Testis (tissue), 3 donors: ENCODE data around the gene PALM. TPM values are rescaled to one million over a fixed set of nuclear protein-coding genes. Genes with fewer than 3 reads are reported as not detected.

Experiments used
- DNase-seq: peaks from one replicate; pipeline ENCODE4 v3.0.0-alpha.2; 2019
- H3K27ac ChIP-seq, 2 donors: fragments of 200-600 bp; sonication (generic); one replicate each; pipeline ENCODE4 v1.5.1; 2019
- H3K27me3 ChIP-seq: fragments of 200-600 bp; sonication (generic); one replicate; pipeline ENCODE4 v1.5.1; 2019
- H3K36me3 ChIP-seq: fragments of 200-600 bp; sonication (generic); one replicate; pipeline ENCODE4 v1.5.1; 2017; ENCODE audit warnings: low read depth; ENCODE audit errors: missing control alignments
- H3K4me1 ChIP-seq: fragments of 200-600 bp; sonication (generic); one replicate; pipeline ENCODE4 v1.5.1; 2019
- H3K4me3 ChIP-seq, 2 donors: fragments of 200-600 bp; sonication (generic); one replicate each; pipeline ENCODE4 v1.5.1; 2017 to 2019
- H3K9me3 ChIP-seq: fragments of 200-600 bp; sonication (generic); one replicate; pipeline ENCODE4 v1.5.1; 2017
- CTCF ChIP-seq, 3 experiments: fragments of 450-650 bp in 2 of 3; fragments of 200-600 bp in 1 of 3; sonication (generic) in 1 of 3; IDR thresholded peaks; one replicate each; pipeline ENCODE4 v1.5.1; 2016 to 2019; ENCODE audit warnings: antibody characterized with exemption in 3 of 3, mild to moderate bottlenecking in 2 of 3, moderate library complexity in 1 of 3
- POLR2A ChIP-seq: fragments of 450-650 bp; IDR thresholded peaks from one replicate; pipeline ENCODE4 v1.6.1; 2017; ENCODE audit warnings: antibody characterized with exemption, mild to moderate bottlenecking, moderate library complexity
- whole genome bisulfite sequencing, 2 donors: methylation state at CpG; one replicate each; pipeline ENCODE4 v1.1.5; 2018; 5-methylcytosine and 5-hydroxymethylcytosine counted together
- intact Hi-C: fragments of 100-400 bp; cut with DNase I; formaldehyde crosslinking; loops from one replicate; pipeline ENCODE4 v1.15.1; 2023; ENCODE audit warnings: low total_unique reads
- polyA plus RNA-seq: library from polyadenylated mRNA; stranded (reverse); fragments of 350-450 nt; fragmentation: Illumina TruSeq; extraction: RNeasy Lipid Tissue Mini Kit (QIAGEN cat#74804); gene quantifications from one replicate; pipeline ENCODE4 v1.2.3, GENCODE V29; 2014; ENCODE audit warnings: low read depth, low replicate concordance; ENCODE audit not compliant: insufficient read depth
- total RNA-seq, 2 donors: library from RNA; depleted of rRNA; stranded (reverse); fragments of >200 nt; gene quantifications; one replicate each; pipeline ENCODE4 v1.2.3, GENCODE V29; 2016

The PALM gene
- total and polyA plus RNA-seq, 3 donors from 2014 or later, result 35.5 to 47.8 (median 46.4) TPM

- peak overlapping the region; percentile 74 to 80 for H3K27ac ChIP-seq
- no peaks in the 10 kb centered on the region for H3K9me3 ChIP-seq
- WGBS, 2 donors, result 2 to 20% methylated on average over 3 to 54 of the region's 54 CpGs
- H3K36me3 ChIP-seq, result no peaks in the 10 kb centered on the region
- peak overlapping the region in 1 of 2 donors; percentile 29 for H3K4me3 ChIP-seq
- DNase-seq, result peak; percentile 82
- peaks cover 32% of the 10 kb centered on the region for H3K4me1 ChIP-seq
- intact Hi-C loops, result no loop called here
- H3K27me3 ChIP-seq, result no peaks in the 10 kb centered on the region
- no peak for TF ChIP-seq CTCF (IDR thresholded peaks at IDR 0.05)
- no peak for TF ChIP-seq POLR2A
Measured at GRCh38 chr19:718991-719512, 10.3 kb downstream of the PALM start.

GRCh38 chr19:719636-720344 is 11.1 kb downstream of the PALM start:
- Histone ChIP-seq H3K4me3 (peak overlapping the region; percentile 6 to 29), H3K36me3 (no peaks in the 10 kb centered on the region), H3K27ac (peak overlapping the region; percentile 74 to 80), H3K9me3 (no peaks in the 10 kb centered on the region), H3K27me3 (no peaks in the 10 kb centered on the region), H3K4me1 (peaks cover 32% of the 10 kb centered on the region)
- intact Hi-C loops, result no loop called here
- no peak for TF ChIP-seq POLR2A
- no peak for TF ChIP-seq CTCF (IDR thresholded peaks at IDR 0.05)
- WGBS, 2 donors, result 4 to 12% methylated on average over 18 to 47 of the region's 79 CpGs
- DNase-seq, result peak; percentile 60

GRCh38 chr19:720345-721160 is 11.8 kb downstream of the PALM start:
- H3K27me3 ChIP-seq, result no peaks in the 10 kb centered on the region
- intact Hi-C loops, result no loop called here
- H3K4me1 ChIP-seq, result peaks cover 32% of the 10 kb centered on the region
- TF ChIP-seq CTCF (IDR thresholded peaks at IDR 0.05) (no peak), POLR2A (no peak)
- no peaks in the 10 kb centered on the region for H3K36me3 ChIP-seq
- peak overlapping the region; percentile 6 to 23 for H3K4me3 ChIP-seq
- H3K9me3 ChIP-seq, result no peaks in the 10 kb centered on the region
- H3K27ac ChIP-seq, result peak overlapping the region; percentile 74 to 80
- 13% methylated on average over 19 to 28 of the region's 58 CpGs for WGBS, 2 donors
- peak; percentile 67 for DNase-seq

GRCh38 chr19:722553-723101 is 13.9 kb downstream of the PALM start:
- 49 to 51% methylated on average over 9 to 17 of the region's 17 CpGs for WGBS, 2 donors
- no peak overlapping the region for H3K27ac ChIP-seq
- no peak for DNase-seq
- H3K27me3 ChIP-seq, result no peaks in the 10 kb centered on the region
- no peak overlapping the region for H3K4me3 ChIP-seq
- H3K36me3 ChIP-seq, result no peaks in the 10 kb centered on the region
- no peaks in the 10 kb centered on the region for H3K9me3 ChIP-seq
- peaks cover 32% of the 10 kb centered on the region for H3K4me1 ChIP-seq
- TF ChIP-seq POLR2A, result no peak
- no peak for TF ChIP-seq CTCF (IDR thresholded peaks at IDR 0.05)
- intact Hi-C loops, result no loop called here
